ENCODE results near the gene PRPH2. TPM values are rescaled to one million over a fixed set of nuclear protein-coding genes. Genes with fewer than 3 reads are reported as not detected.

PRPH2 gene
- total RNA-seq, 6 donors from 2014 or later = 0.59 to 4.2 (median 0.76) TPM; not detected in 1

- TF ChIP-seq, protein P1, sequence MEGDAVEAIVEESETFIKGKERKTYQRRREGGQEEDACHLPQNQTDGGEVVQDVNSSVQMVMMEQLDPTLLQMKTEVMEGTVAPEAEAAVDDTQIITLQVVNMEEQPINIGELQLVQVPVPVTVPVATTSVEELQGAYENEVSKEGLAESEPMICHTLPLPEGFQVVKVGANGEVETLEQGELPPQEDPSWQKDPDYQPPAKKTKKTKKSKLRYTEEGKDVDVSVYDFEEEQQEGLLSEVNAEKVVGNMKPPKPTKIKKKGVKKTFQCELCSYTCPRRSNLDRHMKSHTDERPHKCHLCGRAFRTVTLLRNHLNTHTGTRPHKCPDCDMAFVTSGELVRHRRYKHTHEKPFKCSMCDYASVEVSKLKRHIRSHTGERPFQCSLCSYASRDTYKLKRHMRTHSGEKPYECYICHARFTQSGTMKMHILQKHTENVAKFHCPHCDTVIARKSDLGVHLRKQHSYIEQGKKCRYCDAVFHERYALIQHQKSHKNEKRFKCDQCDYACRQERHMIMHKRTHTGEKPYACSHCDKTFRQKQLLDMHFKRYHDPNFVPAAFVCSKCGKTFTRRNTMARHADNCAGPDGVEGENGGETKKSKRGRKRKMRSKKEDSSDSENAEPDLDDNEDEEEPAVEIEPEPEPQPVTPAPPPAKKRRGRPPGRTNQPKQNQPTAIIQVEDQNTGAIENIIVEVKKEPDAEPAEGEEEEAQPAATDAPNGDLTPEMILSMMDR (IDR thresholded peaks at IDR 0.05) = no peak
- TF ChIP-seq POLR2AphosphoS5 (IDR thresholded peaks at IDR 0.05) (no peak), POLR2A (IDR thresholded peaks at IDR 0.05) (no peak), EP300 (IDR thresholded peaks at IDR 0.05) (no peak)
- Histone ChIP-seq H3K27me3 (no peaks in the 10 kb centered on the region), H3K36me3 (no peaks in the 10 kb centered on the region), H3K9me3 (no peaks in the 10 kb centered on the region), H3K4me1 (peaks cover 0 to 9% (median 8%) of the 10 kb centered on the region in 4 donors), H3K4me3 (no peak overlapping the region), H3K27ac (no peak overlapping the region)
- ATAC-seq (ENCODE audit: low FRiP score in 2 of 2) = no peak
- DNase-seq = no peak
- 82 to 93% methylated on average over 5 of the region's 5 CpGs for WGBS, 2 donors
Measured at GRCh38 chr6:42766163-42766670, 43.8 kb upstream of the PRPH2 start.

GRCh38 chr6:42764911-42765648 is 42.7 kb upstream of the PRPH2 start:
- H3K27ac ChIP-seq = no peak overlapping the region
- WGBS, 2 donors = 82 to 89% methylated on average over 9 of the region's 9 CpGs
- H3K4me3 ChIP-seq = no peak overlapping the region
- peaks cover 0 to 8% (median 0%) of the 10 kb centered on the region in 4 donors for H3K36me3 ChIP-seq
- DNase-seq (no peak), ATAC-seq (ENCODE audit: low FRiP score in 2 of 2) (no peak)
- no peaks in the 10 kb centered on the region for H3K27me3 ChIP-seq
- no peak for TF ChIP-seq POLR2AphosphoS5 (IDR thresholded peaks at IDR 0.05)
- no peak for TF ChIP-seq POLR2A (IDR thresholded peaks at IDR 0.05)
- TF ChIP-seq, protein P1 (IDR thresholded peaks at IDR 0.05) = no peak
- no peak for TF ChIP-seq EP300 (IDR thresholded peaks at IDR 0.05)
- H3K4me1 ChIP-seq = no peaks in the 10 kb centered on the region
- H3K9me3 ChIP-seq = no peaks in the 10 kb centered on the region

GRCh38 chr6:42762950-42763349 is 40.6 kb upstream of the PRPH2 start:
- Histone ChIP-seq H3K27me3 (no peaks in the 10 kb centered on the region), H3K36me3 (peaks cover 0 to 13% (median 2%) of the 10 kb centered on the region in 4 donors), H3K27ac (no peak overlapping the region), H3K4me1 (no peaks in the 10 kb centered on the region), H3K4me3 (no peak overlapping the region), H3K9me3 (no peaks in the 10 kb centered on the region)
- WGBS, 2 donors = 80% methylated on average over 3 of the region's 3 CpGs
- ATAC-seq (ENCODE audit: low FRiP score in 2 of 2) = no peak
- DNase-seq = no peak
- TF ChIP-seq POLR2A (IDR thresholded peaks at IDR 0.05) = no peak

DNA sequence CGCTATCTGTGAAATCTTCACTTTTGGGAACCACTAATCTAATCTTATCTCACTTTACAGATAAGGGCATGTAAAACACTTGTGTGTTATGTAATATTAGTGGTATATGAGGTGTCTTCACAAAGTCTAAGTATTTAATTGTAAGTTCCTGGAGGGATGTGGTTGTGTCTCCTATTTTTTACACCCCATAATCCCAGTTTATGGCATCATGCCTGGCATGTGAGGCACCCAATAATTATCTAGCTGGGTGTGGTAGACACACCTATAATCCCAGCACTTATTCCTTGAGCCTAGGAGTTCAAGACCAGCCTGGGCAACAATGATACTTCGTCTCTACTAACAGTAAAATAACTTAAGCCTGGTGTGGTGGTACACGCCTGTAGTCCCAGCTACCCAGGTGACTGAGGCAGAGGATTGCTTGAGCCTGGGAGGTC is 40.0 kb upstream of the PRPH2 start:
- Histone ChIP-seq H3K4me3 (no peak overlapping the region), H3K27ac (no peak overlapping the region), H3K9me3 (no peaks in the 10 kb centered on the region), H3K4me1 (no peaks in the 10 kb centered on the region), H3K27me3 (no peaks in the 10 kb centered on the region), H3K36me3 (peaks cover 0 to 13% (median 2%) of the 10 kb centered on the region in 4 donors)
- WGBS, 2 donors = 89 to 93% methylated on average over 3 of the region's 3 CpGs
- ATAC-seq (ENCODE audit: low FRiP score in 2 of 2) = no peak
- TF ChIP-seq EP300 (IDR thresholded peaks at IDR 0.05) (no peak), POLR2A (IDR thresholded peaks at IDR 0.05) (no peak), POLR2AphosphoS5 (IDR thresholded peaks at IDR 0.05) (no peak)
- TF ChIP-seq, protein P1 (IDR thresholded peaks at IDR 0.05) = no peak
- DNase-seq = no peak

DNA sequence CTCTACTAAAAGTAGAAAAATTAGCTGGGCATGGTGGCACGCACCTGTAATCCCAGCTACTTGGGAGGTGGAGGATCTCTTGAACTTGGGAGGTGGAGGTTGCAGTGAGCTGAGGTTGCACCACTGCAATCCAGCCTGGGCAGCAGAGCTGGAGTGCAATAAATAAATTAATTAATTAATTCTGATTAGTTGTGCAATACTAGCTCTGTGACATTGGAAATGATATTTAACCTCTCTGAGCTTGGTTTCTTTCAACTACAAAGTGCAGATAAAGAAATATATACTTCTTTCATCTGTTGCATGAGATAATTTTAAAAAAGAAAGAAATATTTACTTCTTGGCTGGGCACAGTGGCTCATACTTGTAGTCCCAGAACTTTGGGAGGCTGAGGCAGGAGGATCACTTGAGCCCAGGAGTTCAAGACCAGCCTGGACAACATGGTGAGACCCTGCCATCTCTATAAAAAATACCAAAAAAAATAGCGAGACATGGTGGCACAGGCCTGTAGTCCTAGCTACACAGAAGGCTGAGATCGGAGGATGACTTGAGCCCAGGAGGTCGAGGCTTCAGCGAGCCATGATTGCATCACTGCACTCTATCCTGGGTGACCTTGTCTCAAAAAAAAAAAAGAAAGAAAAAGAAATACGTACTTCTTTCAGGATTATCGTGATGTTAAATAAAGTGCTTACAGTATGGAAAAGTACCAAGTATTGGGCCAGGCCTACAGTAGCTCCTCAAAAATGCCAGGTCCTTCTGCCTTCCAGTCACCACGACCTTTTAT is 39.1 kb upstream of the PRPH2 start:
- Histone ChIP-seq H3K4me3 (no peak overlapping the region), H3K27me3 (no peaks in the 10 kb centered on the region), H3K27ac (no peak overlapping the region), H3K36me3 (peaks cover 0 to 13% (median 2%) of the 10 kb centered on the region in 4 donors), H3K9me3 (no peaks in the 10 kb centered on the region), H3K4me1 (no peaks in the 10 kb centered on the region)
- no peak for TF ChIP-seq POLR2A (IDR thresholded peaks at IDR 0.05)
- TF ChIP-seq, protein P1 (IDR thresholded peaks at IDR 0.05) = no peak
- no peak for ATAC-seq (ENCODE audit: low FRiP score in 2 of 2)
- no peak for DNase-seq
- 88 to 89% methylated on average over 8 of the region's 8 CpGs for WGBS, 2 donors

Data from upper lobe of left lung (tissue), 6 donors.